Fibroblast of the conjunctiva (primary cell): ENCODE measurements around the gene BOD1L1.

Source experiments
- DNase-seq: peaks from one replicate; pipeline ENCODE4 v3.0.0-alpha.2; 2010; ENCODE audit warnings: low read depth

BOD1L1 gene

DNA sequence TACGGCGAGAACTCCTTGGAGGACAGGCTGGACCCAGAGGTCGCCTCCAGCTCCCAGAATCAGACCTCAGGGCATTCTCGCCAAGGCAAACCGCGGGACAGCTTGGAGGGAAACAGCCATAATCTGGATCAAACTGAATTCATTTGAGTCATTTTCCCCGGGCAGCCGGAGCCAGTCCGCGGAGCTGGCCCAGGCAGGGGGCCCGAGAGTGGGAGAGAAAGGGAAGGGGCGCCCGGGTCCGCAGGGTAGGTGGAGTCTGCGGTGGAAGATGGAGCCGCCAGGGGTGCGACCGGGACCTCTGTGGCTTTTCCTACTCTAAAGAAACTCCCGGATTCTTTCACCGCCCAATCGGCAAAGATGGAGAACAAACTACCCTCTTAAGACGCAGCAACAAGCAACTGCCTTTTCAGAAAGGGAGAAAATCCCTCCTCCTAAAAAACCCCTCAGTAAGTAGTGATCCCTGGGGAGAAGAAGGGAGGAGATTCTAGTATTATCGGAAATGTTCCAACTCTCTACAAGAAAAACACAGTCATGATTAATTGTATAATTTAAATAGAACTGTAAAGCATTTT is 88.4 kb downstream of the BOD1L1 start:
- DNase-seq, result no peak

DNA sequence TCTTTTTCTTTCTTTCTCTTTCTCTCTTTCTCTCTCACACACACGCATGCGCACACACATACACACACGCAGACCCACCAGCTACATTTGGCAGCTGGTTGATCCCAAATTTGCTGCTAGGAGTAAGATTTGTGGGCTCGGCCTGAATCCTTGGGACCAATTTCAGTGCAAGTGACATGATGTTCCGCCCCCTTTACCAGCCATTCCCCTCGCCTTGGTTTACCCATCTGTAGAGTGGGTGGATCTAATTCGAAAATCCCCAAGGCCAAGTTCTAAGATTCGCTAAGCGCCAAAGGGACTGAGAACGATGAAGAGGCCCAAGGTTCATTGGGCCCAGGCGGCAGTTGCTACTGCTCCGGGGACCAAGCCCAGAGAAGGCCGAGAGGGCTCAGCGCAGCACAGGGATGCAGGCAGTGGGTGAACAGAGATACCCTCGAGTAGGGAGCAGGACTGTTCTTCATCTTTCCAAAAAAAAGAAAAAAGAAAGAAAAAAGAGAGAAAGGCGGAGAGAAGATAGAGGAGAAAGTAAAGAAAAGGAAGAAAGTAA is 89.0 kb downstream of the BOD1L1 start:
- no peak for DNase-seq

DNA sequence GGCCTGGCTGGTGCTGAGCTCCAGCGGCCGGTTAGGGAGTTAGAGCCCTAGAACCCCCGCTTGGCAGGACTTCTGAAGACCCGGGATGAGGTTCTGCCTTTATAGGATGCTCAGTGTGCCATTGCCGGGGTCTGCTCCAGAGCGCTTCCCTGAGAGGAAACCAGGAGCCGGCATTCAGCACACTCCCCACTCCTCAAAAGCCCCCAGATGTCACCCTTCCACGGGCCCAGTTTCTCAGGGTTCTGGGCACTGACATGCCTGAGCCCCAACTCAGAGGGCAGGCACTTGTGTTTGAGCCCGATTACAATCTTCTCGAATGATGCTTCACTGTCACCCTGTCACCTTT is 89.7 kb downstream of the BOD1L1 start:
- no peak for DNase-seq

DNA sequence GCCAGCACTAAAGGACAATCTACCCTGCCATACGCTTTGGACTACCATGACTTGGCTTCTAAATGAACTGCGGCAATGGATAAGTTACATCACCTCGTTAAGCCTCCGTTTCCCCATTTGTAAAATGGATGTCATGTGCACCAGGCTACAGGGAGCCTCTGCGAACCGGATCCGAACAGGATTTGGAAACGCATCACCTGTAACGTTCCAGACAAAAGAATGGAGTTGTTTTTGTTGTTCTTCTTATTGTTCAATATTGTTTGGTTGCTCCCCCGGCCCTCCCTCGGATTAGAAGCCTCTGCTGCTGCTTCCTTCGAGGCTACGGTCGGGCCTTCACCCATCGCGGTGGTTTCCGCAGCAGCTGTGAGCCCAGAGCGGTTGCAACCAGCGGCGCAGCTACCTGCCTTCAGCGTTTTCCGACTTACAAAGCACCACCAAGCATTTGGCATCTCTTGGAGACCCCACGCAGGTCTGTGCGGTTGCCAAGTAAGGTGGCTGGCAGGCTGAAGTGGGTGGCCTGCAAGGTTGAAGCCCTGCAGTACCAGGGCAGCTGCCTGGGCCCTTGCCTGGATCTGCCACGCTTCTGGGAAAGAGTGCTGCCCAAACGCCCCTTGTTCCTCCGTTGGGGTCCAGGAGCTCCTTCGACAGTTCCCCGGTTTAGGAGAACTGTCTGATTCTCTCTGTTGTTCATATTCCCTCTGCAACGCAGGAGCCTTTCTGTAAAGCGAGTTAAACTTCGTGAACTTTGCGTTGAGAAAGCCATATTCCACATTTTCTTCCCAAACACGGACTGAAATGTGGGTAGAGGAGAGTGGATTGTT is 90.3 kb downstream of the BOD1L1 start:
- no peak for DNase-seq

DNA sequence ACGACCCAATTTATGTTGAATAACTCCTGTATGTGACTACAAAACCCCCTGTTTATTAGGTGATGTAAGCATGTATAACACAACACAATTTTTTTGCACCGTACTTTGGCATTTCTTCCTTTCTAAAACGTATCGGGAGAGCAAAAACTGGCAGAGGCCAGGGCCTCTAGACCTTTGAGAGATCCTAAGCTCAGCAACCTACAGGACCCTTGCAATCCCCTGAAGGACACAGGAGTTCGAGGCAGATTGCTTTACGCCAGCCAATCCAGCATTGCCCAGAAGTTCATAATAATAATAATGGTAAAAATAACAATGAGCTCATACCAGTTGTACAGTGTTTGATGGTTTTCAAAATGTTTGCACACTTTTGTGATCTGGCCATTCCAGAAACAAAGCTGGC is 90.9 kb downstream of the BOD1L1 start:
- DNase-seq, result no peak

DNA sequence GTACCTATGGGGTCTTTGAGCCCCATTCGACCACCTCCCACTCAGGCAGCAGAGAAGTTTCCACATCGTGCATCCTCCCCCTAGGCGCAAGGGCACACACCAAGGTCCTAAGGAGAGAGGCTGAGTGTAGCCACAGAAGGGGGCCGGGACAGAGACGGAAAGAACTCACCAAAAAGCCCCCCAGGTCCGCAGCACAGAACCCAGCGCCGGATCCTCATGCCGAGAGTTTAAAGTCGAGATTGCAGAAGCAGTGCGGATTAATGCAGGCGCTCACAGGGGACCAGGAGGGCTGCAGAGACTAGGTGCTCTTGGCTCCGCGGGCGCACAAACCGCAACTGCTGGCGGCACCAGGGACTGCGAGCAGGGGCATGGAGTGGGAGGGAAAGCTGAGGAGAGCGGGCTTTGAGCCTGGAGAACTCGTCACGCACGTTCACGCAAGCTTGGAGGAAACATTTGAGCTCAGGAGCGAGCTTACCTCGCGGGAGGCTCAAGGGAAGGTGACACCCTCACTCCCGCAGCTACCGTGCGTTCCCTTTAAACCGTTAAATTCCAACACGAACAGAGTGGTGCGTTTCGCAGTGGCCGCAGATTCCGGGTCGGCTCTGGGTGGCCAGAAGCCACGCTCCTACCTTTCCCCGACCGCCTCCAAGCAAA is 91.7 kb downstream of the BOD1L1 start:
- DNase-seq, result no peak

DNA sequence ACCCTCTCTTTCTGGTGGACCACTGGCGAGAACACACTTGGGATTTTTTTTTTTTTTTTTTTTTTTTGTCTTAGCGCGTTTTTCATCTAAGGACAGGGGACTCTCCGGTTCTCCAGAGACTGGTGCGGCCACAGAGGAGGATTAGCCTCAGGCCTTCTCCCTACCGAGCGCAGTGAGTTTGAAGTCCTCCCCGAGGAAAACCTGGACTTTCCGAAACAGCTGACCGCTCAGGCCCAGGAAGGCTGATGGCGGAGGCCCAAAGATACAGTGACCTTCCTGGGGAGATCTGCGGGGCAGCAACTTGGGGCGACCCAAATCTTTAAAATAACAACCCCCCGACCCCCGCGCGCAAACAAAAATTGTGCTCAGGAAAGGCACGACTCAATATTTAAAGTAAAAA is 92.4 kb downstream of the BOD1L1 start:
- DNase-seq, result no peak

DNA sequence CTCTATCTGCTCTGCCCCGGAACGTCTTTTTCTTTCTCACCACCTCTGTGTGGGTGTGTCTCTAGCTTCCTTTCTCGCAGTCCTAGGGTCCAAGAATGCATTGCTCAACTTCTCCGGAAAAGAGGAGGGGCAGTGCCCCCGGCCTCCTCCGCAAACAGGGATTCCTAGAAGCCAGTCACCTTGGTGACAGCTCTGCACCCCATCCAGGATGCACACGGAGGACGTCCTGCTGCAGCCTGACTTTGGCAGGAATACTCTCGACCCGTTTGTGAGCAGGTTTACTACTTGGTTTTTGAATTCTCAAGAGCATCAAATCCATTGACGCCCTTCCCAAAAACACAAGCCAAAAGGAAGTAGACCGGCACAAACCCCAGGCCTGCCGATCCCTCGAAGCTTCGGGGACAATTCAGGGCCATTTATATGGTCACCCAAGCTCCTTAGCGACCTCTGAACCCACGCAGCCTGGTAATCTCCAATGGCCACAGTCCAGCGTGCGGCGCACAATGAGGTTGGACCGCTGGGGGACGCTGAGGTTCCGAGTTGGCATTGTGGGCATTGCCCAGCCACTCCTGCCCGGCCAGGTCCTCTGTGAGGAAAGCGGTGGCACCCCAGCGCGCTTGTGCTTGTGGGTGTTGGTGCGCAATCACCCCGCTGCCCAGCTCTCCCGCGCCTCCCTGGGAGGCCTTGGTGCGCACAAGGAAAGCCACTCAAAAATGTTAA is 93.0 kb downstream of the BOD1L1 start:
- DNase-seq, result no peak

DNA sequence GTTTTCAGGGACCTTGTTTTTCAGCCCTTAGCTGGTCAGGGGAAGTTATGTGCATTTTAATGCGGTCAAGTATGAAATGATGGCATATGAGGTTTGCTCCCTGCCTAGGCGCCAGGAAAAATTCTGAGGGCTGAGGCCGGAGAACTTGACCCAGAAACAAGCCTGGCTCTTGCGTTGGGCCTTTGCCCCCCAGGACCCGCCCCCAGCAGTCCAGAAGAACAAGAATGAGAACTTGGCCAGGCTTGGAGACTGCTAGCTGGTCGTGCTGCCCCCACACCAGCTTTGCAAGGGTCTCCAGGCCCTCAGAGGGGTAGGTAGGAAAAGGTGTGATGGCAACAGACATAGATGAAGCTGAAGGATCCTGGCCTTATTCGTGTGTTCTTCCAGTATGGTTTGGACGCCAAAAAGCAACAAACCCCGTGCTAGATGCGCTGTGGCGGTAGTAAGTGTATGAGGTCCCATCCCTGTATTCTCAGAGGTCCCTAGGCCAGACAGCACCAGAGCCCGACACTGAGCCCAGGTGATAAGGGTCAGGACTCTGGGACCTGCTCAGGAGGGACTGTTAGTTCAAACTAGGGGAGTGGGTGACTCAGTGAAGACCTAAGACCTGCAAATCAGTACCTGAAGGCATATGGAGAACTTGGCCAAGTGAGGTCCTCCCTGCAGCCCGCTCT is 93.7 kb downstream of the BOD1L1 start:
- DNase-seq, result no peak

DNA sequence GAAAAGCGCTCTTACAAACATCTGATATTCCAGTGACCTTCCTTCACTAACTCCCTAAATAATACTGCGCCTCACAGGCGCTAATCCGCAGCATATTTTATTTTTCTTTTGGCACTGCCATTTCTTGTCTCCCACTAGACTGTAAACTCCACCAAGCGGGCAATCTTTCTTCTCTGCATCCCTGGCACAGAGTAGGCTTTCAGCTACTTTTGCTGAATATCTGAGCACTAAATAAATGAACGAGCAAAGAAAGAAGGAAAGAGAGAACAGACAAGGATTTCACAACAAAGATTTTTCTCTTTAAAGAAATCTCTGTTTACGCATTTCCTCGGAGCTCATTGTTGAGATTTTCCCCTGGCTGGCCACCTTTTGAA is 95.9 kb downstream of the BOD1L1 start:
- no peak for DNase-seq

DNA sequence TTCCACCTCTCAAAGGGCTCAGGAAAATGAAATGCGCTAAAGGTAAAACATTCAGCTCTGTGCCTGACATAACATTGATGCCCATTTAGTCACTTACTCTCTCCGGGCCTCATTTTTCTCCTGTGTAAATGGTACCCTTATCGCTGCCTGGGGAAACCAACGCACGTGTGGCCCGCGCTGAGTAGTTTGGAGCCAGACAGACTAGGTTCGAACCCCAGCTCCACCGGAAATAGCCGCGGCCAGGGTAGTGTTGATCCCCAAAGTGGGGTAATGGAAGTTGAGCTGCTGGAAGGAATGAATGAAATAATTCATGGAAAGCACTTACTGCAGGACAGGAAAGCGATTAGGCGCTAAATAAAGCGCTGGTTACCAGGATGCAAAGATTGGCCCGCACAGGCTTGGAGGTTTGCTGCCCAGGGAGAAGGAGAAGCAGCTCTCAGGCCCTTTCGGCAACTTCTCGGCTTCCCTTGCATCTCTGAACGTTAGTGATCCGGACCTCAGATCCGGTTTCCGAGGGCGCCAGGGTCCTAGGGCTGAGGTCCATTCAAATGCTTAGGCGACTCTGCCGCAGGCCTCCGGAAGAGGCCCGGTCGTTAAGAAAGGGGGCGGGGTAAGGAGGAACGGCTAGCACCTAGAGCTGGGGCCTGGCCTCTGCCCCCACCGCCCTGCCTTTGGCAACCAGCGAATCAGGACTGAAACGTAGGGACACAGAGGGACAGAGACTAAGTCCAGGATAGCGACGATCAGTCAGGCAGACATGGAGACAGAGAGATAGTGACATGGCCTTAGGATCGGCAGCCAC is 96.5 kb downstream of the BOD1L1 start:
- no peak for DNase-seq

DNA sequence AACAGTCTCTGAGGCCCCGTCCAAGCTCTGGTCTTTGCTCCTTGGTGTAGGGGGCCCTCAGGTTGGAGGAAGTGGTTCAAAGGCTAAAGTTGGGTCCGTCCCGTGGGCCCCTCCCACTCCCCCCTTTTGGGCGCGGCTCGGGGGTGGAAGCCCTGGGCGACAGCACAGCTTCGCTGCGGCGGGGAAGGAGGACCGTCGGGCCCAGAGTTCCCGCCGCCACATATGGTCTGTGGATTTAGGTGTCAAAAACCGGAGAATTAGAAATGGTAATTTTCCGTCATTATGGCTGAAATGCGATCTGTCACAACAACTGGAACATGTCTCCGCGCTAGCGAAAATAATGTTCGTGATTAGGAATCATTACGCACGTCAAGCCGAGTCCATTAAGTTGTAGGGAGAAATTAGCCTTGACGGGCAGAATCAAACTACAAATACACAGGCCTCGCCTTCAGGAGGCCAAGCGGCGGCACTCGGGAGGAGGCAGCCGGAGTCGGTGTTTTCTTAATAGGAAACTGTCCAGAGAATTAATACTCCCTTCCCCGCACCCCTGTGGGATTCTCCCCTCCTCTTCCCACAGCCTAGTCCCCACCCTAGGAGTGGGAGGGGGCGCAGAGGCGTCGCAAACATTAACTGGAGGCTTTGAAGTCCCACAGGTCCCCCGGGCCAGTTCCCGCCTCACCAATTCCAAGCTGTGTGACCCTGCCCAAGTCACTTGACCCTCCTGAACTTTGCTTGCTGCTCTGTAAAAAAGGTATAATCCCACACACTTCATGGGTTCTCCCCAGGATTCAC is 98.2 kb downstream of the BOD1L1 start:
- no peak for DNase-seq

DNA sequence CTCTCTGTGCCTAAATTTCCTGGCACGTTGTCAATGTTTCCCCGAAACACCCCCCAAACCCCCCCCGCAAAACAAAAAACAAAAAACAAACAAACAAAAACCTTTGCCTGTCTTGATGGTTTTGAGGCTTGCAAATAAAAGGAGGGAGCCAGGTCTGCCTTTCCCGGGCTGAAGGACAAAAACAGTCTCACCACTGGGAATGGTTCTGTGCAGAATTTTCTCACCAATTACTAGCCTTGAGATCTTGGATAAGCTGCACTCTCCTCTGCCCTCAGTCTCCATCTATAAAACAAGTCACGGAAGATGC is 98.8 kb downstream of the BOD1L1 start:
- no peak for DNase-seq

DNA sequence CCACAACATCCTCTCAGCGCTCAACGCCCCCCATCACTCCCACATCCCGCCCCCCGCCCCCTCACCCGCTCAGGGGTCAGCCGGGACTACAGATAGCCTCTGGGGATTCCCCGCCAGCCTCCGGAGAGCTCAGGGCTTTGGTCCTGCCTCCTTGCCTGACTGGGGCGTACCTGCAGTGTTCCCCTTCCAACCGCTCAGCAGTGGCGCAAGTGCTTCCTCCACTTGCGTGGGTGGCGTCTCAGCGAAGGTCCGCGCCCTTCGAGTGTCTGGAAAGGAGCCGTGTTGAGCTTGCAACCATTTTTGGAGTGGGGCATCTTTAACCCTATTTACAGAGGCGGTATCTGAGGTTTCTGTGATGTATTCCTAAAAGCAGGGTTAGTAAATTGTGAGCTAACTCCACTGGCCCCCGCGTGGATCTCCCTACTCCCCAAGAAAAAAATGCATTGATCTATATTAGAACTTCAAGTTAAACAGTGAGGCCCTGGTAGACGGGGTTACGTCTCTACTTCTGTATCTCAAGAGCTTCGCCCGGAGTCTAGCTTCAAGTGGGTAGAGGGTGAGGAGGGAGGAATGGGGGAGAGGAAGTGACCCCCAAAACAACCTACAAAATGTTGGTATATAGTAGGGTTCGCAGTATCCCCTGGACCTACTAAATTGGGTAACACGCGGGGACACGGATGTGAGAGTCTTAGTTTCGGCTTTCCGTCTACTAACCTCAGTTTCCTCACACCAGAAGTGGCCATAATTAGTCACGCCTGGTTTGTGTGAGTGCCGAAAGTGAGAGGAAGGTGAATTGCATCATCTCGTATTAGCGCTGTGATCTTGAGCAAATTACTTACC is 99.3 kb downstream of the BOD1L1 start:
- DNase-seq, result no peak

DNA sequence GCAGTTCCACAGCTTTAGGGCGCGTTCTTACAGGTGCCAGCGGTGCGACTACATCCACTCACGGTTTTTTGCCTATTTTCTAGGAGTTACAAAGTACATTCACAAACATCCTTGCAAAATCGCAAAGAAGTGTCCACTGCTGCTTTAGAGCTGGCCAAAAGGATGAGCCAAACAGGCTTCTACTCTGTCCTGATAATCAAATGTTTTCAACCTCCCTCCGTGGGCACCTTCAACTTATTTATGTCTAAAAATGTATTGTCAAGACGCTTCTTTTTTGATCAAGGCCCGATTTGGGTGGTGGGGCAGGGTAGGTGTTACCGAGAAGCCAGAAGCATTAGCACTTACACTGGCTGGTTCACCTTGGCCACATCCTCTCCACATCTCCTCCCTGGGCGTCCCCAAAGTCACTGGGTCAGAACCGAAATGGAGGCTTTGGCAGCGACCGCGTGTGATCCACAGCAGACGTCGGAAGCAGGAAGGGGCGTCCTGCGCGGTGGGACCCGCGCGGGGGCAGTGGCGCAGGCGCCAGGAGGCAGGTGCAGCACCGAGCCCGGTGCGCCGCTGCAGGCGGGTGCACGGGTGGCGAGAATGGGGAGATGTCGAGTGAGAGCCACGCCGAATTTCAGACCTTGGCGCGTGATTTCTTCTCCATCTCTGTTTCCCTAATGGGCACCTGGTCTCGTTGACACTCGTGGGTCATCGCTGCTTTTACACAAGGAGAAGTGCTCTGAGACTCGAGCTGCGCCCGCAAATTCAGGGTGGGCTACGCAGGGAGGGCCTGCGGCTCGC is 100.1 kb downstream of the BOD1L1 start:
- no peak for DNase-seq

DNA sequence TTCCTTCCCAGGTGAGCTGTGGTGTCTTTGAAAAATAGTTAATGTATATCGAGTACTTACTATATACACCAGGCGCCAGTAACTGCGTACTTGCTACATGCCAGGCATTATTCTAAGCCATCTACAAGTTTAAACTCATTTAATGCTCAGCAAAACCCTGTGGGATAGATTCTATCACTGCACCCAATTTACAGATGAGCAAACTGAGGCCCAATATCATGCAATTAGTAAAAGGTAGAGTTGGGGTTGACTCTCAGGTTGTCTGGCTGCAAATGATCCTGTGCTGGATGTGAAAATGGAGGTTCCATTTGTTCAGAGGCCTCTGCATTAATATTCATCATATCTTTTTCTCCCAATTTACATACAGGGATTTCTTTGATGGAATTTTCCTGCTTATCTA is 100.9 kb downstream of the BOD1L1 start:
- DNase-seq, result no peak

DNA sequence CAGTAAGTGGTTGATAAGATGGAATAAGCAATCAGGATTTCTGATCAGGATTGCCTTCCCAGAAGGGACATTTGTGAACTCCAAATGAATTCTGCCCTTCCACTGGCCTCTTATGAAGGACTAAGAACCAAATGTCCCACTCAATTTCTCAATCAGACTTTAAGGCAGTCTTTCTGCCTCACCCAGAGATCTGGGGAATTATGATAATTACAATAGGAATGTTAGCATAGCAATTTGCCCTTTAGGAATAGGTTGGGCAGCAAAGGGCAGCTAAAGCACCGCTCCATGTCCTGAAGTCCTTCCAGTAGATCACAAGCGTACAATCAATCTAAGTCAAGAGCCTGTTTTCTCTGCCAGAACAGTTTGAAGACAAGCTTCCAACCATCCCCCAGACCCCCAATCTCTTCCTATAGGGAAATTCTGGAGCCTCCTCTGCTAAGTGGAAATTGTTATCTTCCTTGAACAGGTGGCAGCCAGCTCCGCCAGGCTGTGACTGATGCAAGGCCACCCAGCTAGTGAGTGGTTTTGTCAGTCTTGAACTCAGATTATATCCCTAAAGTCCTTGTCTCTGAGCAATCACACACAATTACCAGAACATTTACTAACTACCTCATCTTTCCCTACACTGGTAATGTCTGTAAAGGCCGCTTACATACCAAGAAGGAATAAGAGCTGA is 101.8 kb downstream of the BOD1L1 start:
- no peak for DNase-seq

DNA sequence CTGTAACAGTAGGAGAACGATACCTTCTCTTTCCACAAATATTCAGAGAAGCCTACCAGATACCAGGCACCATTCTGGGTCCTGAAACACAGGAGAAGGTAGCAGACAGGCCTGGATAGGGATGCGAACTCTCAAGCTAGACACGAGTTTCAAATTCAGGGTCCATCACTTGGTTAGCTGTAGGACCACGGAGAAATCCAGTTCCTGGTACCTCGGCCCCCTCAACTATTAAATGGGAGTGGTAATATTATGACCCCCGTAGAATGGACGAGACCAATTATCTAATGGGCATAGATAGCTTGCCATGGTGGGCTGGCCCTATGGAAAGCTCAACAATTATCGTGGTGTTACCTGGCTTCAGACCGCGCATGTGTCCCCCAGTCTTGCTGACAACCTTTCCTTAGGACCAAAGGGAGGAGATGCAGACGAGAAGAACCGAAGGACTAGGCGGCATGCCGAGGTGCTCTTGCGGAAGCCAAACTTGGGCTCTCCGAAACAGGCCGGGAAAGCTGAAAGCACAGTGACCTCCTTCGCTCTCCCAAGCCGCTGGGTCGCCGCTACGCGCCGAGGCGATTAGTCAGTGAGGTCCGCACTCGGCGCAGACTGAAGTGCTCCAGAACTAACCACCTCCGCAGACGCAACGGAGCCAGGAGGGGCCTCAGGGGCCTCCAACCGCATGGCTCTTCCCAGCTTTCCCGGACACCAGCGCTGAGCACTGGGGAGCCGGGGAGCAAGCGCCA is 102.9 kb downstream of the BOD1L1 start:
- DNase-seq, result no peak
